Measurements from ENCODE around the gene CDH8.

The CDH8 gene

GRCh38 chr16:61606581-61606980 lies 429.7 kb downstream of the CDH8 start:
- H3K27me3 ChIP-seq (ENCODE audit: low read length): no peaks in the 10 kb centered on the region
- no peaks in the 10 kb centered on the region for H3K9me2 ChIP-seq (replicated peaks; ENCODE audit: insufficient read depth, low read length)
- H2AFZ ChIP-seq (ENCODE audit: low read depth, low read length, severe bottlenecking): no peak overlapping the region
- H3K9ac ChIP-seq (ENCODE audit: low read length): no peak overlapping the region
- no peaks in the 10 kb centered on the region for H4K20me1 ChIP-seq (ENCODE audit: low read depth, low read length)
- no peaks in the 10 kb centered on the region for H3K9me3 ChIP-seq (ENCODE audit: insufficient read depth, low read length)
- no peaks in the 10 kb centered on the region for H3K36me3 ChIP-seq (ENCODE audit: low read length)
- no peak overlapping the region for H3K4me3 ChIP-seq (ENCODE audit: insufficient read depth, low read length, poor library complexity, severe bottlenecking)
- H3K79me2 ChIP-seq (ENCODE audit: insufficient read depth, low read length): no peaks in the 10 kb centered on the region
- H3F3A ChIP-seq (ENCODE audit: insufficient read depth): no peaks in the 10 kb centered on the region
- H3K27ac ChIP-seq (ENCODE audit: low read depth, low read length): no peak overlapping the region
- no peak for TF ChIP-seq CTCF (IDR thresholded peaks at IDR 0.05; ENCODE audit: insufficient read depth, low read length, poor library complexity, severe bottlenecking)
- no peak for TF ChIP-seq EZH2phosphoT487 (conservative IDR thresholded peaks at IDR 0.05; ENCODE audit: low read length)
- H3K4me2 ChIP-seq (ENCODE audit: low read depth, low read length, poor library complexity, severe bottlenecking): no peak overlapping the region
